D721Med (cell line): ENCODE measurements around the gene CORO7.
A peak's percentile ranks its signal among the peaks of the same experiment; 100 is the strongest.

Experiments used
- DNase-seq: peaks from one replicate; pipeline ENCODE4 v3.0.0; 2011; ENCODE audit warnings: low spot score; ENCODE audit not compliant: insufficient read length
- FAIRE-seq: peaks from 2 replicates; lab custom pipeline; 2011; peaks lifted over from hg19 to GRCh38; lab: Jason Lieb, UNC
- TF ChIP-seq, protein P1 (sequence below): IDR thresholded peaks from 2 replicates; pipeline ENCODE4 v1.5.1; 2012; ENCODE audit warnings: mild to moderate bottlenecking, control low read depth; ENCODE audit not compliant: insufficient read depth; ENCODE audit errors: missing control alignments

The CORO7 gene

GRCh38 chr16:4315186-4316107, 100.9 kb downstream of the CORO7 start, which contains the start of gene GLIS2:
TSS of gene GLIS2 (plus strand) at chr16:4316067. CDS start at chr16:4332281, 16,214 bp downstream.
- FAIRE-seq = no peak
- peak; percentile 87 for DNase-seq

GRCh38 chr16:4314532-4315185, 101.7 kb downstream of the CORO7 start:
- peak; percentile 67 for DNase-seq
- TF ChIP-seq, protein P1, sequence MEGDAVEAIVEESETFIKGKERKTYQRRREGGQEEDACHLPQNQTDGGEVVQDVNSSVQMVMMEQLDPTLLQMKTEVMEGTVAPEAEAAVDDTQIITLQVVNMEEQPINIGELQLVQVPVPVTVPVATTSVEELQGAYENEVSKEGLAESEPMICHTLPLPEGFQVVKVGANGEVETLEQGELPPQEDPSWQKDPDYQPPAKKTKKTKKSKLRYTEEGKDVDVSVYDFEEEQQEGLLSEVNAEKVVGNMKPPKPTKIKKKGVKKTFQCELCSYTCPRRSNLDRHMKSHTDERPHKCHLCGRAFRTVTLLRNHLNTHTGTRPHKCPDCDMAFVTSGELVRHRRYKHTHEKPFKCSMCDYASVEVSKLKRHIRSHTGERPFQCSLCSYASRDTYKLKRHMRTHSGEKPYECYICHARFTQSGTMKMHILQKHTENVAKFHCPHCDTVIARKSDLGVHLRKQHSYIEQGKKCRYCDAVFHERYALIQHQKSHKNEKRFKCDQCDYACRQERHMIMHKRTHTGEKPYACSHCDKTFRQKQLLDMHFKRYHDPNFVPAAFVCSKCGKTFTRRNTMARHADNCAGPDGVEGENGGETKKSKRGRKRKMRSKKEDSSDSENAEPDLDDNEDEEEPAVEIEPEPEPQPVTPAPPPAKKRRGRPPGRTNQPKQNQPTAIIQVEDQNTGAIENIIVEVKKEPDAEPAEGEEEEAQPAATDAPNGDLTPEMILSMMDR = no peak
- no peak for FAIRE-seq

More at GRCh38 chr16:4315186-4316107, 100.9 kb downstream of the CORO7 start, which contains the start of gene GLIS2:
- TF ChIP-seq, protein P1 = no peak

- no peak for FAIRE-seq
Measured at GRCh38 chr16:4313563-4314531, 102.5 kb downstream of the CORO7 start.

GRCh38 chr16:4309833-4310266, 106.5 kb downstream of the CORO7 start:
- FAIRE-seq = no peak
- DNase-seq = no peak
- TF ChIP-seq, protein P1 = peak; percentile 59

More at GRCh38 chr16:4313563-4314531, 102.5 kb downstream of the CORO7 start:
- DNase-seq = no peak
- TF ChIP-seq, protein P1 = peak; percentile 42

DNA sequence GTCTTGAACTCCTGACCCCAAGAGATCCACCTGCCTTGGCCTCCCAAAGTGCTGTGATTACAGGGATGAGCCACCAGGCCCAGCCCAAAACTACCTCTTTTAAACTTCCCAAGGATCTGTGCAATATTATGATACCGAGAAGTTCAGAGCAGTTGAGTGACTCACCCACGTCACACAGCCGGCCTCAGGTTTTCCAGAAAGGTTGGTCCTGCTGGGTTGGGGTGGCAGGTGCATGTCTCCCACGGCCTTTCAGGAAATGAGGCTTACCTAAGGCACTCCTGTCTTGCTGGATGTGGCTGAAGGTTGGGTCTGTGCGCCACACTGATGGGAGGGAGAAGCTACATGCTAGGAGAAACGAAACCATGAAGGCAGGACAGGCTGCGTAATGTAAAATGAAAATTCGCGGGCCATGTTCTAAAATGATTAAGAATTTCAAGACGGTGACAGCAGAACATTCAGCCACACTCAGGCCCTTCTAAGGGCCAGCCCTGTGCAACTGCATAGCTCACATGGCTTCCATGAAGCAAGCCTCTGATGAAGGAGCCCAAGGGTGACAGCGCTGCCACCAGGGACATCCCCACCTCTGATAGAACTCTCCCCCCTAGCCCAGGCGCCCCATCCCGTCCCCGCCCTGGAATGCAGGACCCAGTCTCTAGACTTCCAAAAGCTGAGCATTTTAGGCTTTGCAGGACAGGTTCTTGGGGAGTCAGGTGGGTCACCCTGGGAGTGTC, 107.1 kb downstream of the CORO7 start:
- FAIRE-seq = no peak
- TF ChIP-seq, protein P1 = no peak
- no peak for DNase-seq
